Esophagus squamous epithelium (tissue), 5 donors: Measurements from ENCODE around the gene EZH2. TPM values are rescaled to one million over a fixed set of nuclear protein-coding genes. Genes with fewer than 3 reads are reported as not detected.

Experiments used
- DNase-seq: peaks from one replicate; lab custom pipeline; 2025; lab: John Stamatoyannopoulos, UW
- H3K27ac ChIP-seq, 4 donors: fragments of 200-600 bp; sonication (generic); one replicate each; pipeline ENCODE4 v1.5.1; 2016 to 2019; ENCODE audit warnings: mild to moderate bottlenecking in 1 of 4
- H3K27me3 ChIP-seq, 4 donors: fragments of 200-600 bp; sonication (generic); 1 replicate in 3 of 4; 2 replicates in 1 of 4; pipeline versions ENCODE4 v1.5.1 to v1.6.0; 2017 to 2021; ENCODE audit warnings: antibody characterized with exemption in 1 of 4
- H3K36me3 ChIP-seq, 3 donors: fragments of 200-600 bp; sonication (generic); one replicate each; pipeline ENCODE4 v1.5.1; 2016 to 2019
- H3K4me1 ChIP-seq, 3 donors: fragments of 200-600 bp; sonication (generic); one replicate each; pipeline ENCODE4 v1.5.1; 2017 to 2019
- H3K4me3 ChIP-seq, 4 donors: fragments of 200-600 bp; sonication (generic); 1 replicate in 3 of 4; 2 replicates in 1 of 4; pipeline ENCODE4 v1.5.1; 2016 to 2019; ENCODE audit warnings: mild to moderate bottlenecking in 2 of 4, moderate library complexity in 1 of 4
- H3K9me3 ChIP-seq, 3 donors: fragments of 200-600 bp; sonication (generic); one replicate each; pipeline ENCODE4 v1.5.1; 2016 to 2019
- POLR2A ChIP-seq, 4 donors: fragments of 450-650 bp; IDR thresholded peaks; one replicate each; pipeline ENCODE4 v1.6.1; 2017; ENCODE audit warnings: antibody characterized with exemption in 4 of 4, mild to moderate bottlenecking in 4 of 4, moderate library complexity in 3 of 4
- WGBS, 2 donors: methylation state at CpG; one replicate each; pipeline ENCODE4 v1.1.5; 2018; 5-methylcytosine and 5-hydroxymethylcytosine counted together
- intact Hi-C: fragments of 100-400 bp; cut with DNase I; formaldehyde crosslinking; loops from one replicate; pipeline ENCODE4 v1.15.0; 2022
- total RNA-seq, 4 donors: library from RNA; depleted of rRNA; stranded (reverse); fragments of >200 nt; gene quantifications; one replicate each; pipeline ENCODE4 v1.1.0, GENCODE V29; 2016
- TF ChIP-seq, protein P1 (sequence below), 6 experiments: fragments of 450-650 bp in 4 of 6; fragments of 200-600 bp in 2 of 6; sonication (generic) in 2 of 6; IDR thresholded peaks; one replicate each; pipeline ENCODE4 v1.5.1; 2016 to 2019; ENCODE audit warnings: antibody characterized with exemption in 6 of 6, mild to moderate bottlenecking in 4 of 6, moderate library complexity in 4 of 6
- donor health status: DM: yes; HTN: yes; CAD: no.

EZH2 gene
- total RNA-seq, 4 donors from 2014 or later: 6.2 to 22.3 (median 12.7) TPM

DNA sequence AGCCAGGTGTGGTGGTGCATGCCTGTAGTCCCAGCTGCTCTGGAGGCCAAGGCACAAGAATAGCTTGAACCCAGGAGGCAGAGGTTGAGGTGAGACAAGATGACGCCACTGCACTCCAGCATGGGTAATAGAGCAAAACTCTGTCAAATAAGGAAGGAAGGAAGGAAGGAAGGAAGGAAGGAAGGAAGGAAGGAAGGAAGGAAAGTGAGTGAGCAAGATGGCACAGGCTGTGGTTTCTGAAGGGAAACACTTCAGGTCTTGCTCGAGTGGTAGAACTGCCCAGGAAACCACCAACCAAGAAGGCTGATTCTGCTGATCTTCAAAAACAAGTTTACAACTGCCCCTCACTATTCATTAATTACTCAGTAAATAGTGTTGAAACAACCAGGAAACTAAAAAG is 45.2 kb downstream of the EZH2 start:
- Histone ChIP-seq H3K4me3 (no peak overlapping the region), H3K4me1 (peaks cover 0 to 18% (median 0%) of the 10 kb centered on the region in 3 donors), H3K27ac (no peak overlapping the region), H3K27me3 (no peaks in the 10 kb centered on the region), H3K9me3 (no peaks in the 10 kb centered on the region), H3K36me3 (peaks cover 0 to 7% (median 0%) of the 10 kb centered on the region in 3 donors)
- intact Hi-C loops: no loop called here
- 47 to 76% methylated on average over 2 of the region's 2 CpGs for WGBS, 2 donors
- DNase-seq: no peak
- no peak for TF ChIP-seq POLR2A (IDR thresholded peaks at IDR 0.05)
- TF ChIP-seq, protein P1, sequence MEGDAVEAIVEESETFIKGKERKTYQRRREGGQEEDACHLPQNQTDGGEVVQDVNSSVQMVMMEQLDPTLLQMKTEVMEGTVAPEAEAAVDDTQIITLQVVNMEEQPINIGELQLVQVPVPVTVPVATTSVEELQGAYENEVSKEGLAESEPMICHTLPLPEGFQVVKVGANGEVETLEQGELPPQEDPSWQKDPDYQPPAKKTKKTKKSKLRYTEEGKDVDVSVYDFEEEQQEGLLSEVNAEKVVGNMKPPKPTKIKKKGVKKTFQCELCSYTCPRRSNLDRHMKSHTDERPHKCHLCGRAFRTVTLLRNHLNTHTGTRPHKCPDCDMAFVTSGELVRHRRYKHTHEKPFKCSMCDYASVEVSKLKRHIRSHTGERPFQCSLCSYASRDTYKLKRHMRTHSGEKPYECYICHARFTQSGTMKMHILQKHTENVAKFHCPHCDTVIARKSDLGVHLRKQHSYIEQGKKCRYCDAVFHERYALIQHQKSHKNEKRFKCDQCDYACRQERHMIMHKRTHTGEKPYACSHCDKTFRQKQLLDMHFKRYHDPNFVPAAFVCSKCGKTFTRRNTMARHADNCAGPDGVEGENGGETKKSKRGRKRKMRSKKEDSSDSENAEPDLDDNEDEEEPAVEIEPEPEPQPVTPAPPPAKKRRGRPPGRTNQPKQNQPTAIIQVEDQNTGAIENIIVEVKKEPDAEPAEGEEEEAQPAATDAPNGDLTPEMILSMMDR (IDR thresholded peaks at IDR 0.05): no peak

DNA sequence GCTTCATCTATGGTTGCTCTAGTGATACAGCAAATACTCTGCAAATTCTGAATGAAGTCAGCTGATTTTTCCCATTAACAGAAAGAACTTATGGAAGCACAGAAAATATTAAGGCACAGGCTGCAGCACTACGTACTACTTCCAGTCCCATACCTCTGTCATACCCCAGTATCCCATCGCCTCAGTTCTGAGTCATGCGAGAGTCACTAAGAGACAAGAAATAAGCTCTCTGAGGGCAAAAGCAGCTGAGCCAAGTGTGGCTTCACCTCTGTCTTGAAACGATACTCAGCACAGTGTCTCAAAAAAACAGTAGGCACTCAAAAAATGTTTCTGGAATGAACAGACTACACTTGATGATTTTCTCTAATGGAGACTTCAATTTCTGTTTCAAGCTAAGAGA is 48.2 kb downstream of the EZH2 start:
- WGBS, 2 donors: 86 to 89% methylated on average over 4 of the region's 4 CpGs
- Histone ChIP-seq H3K36me3 (peaks cover 0 to 7% (median 0%) of the 10 kb centered on the region in 3 donors), H3K9me3 (no peaks in the 10 kb centered on the region), H3K27ac (no peak overlapping the region), H3K4me3 (no peak overlapping the region), H3K27me3 (no peaks in the 10 kb centered on the region), H3K4me1 (peaks cover 0 to 18% (median 0%) of the 10 kb centered on the region in 3 donors)
- TF ChIP-seq, protein P1 (IDR thresholded peaks at IDR 0.05): no peak
- intact Hi-C loops: no loop called here
- DNase-seq: no peak

DNA sequence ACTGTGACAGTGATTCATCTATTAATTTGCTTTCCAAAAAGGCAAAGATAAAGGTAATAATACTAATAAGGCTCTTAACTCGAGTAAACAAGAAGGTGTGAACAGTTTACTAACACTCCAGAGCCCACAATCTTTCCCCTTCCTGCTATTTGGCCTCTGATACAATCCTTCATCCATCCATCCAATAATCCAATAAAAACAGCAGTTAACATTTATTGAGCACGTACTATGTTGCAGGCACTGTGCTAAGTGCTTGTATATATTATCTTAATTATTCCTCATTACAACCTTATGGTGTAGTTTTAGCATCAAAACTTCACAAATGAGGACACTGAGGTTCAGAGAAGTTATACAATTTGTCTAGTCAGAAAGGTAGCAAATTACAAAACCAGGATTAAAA is 49.5 kb downstream of the EZH2 start:
- WGBS, 2 donors: 94 to 100% methylated on average over 2 of the region's 2 CpGs

DNA sequence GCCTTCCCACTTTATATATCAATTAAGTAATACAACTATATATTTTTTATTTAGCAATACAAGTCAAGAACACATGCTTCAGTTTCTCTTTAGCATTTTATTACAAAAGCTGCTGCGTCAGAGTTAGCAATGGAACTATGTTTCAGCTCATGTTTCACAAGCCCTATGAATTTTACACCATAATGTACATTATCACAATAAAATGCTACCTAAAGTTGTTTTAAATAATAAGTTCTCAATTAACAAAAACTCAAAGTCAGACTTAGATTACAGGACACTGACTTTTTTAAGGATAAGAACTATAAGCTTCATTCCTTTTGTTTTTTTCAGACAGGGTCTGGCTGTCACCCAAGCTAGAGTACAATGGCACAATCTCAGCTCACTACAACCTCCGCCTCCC is 52.3 kb downstream of the EZH2 start:
- Histone ChIP-seq H3K36me3 (peaks cover 0 to 34% (median 0%) of the 10 kb centered on the region in 3 donors), H3K4me3 (no peak overlapping the region), H3K27ac (no peak overlapping the region), H3K4me1 (no peaks in the 10 kb centered on the region), H3K9me3 (no peaks in the 10 kb centered on the region), H3K27me3 (no peaks in the 10 kb centered on the region)
- DNase-seq: no peak
- TF ChIP-seq POLR2A (IDR thresholded peaks at IDR 0.05): no peak
- TF ChIP-seq, protein P1 (IDR thresholded peaks at IDR 0.05): no peak
- WGBS, 2 donors: 85 to 100% methylated on average over 2 of the region's 2 CpGs
- intact Hi-C loops: no loop called here

More for the DNA sequence above, 49.5 kb downstream of the EZH2 start:
- DNase-seq: no peak
- Histone ChIP-seq H3K4me3 (no peak overlapping the region), H3K36me3 (peaks cover 0 to 7% (median 0%) of the 10 kb centered on the region in 3 donors), H3K27ac (no peak overlapping the region), H3K9me3 (no peaks in the 10 kb centered on the region), H3K4me1 (peaks cover 0 to 10% (median 0%) of the 10 kb centered on the region in 3 donors), H3K27me3 (no peaks in the 10 kb centered on the region)
- intact Hi-C loops: no loop called here
- TF ChIP-seq POLR2A (IDR thresholded peaks at IDR 0.05): no peak
- TF ChIP-seq, protein P1 (IDR thresholded peaks at IDR 0.05): no peak

DNA sequence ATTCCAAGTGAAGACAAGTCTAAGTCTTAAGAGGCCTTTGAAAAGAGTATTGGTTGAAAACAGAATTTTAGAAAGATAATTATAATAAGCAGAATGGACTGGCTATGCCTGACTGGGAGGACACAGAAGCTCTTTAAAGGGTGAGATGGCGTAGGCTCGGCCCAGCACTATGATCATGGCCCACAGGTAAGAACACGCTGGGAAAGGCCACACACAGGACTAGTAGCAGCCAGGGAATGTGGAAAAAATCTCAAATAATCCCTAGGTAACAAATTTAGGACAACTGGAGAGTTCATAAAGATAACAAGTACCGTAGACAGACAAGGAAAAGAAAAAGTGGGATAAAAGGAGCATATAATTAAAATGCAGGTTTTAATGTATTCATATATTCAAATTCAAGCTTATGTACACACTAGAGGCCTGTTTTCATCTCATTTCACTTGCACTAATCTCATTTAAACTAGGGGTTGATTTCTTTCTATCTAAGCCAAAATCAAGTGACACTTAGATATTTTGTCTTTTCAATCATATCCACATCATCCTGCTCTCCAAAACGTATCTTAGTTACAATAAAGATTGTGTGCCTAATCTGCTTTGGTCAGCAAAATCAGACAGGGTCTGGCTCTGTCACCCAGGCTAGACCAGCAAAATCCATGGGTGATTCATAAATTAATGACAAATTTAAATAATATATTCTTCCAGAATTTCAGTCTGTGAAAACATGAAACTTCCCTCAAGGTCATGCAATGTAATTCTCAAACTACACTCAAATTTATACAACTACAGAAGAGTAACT is 53.0 kb downstream of the EZH2 start:
- Histone ChIP-seq H3K4me1 (no peaks in the 10 kb centered on the region), H3K27ac (no peak overlapping the region)

More for the DNA sequence above, 53.0 kb downstream of the EZH2 start:
- no peak overlapping the region for H3K4me3 ChIP-seq
- intact Hi-C loops: no loop called here
- no peaks in the 10 kb centered on the region for H3K9me3 ChIP-seq
- 87 to 88% methylated on average over 5 of the region's 5 CpGs for WGBS, 2 donors
- TF ChIP-seq, protein P1 (IDR thresholded peaks at IDR 0.05): no peak
- TF ChIP-seq POLR2A (IDR thresholded peaks at IDR 0.05): no peak
- H3K36me3 ChIP-seq: peaks cover 0 to 38% (median 0%) of the 10 kb centered on the region in 3 donors
- DNase-seq: no peak
- H3K27me3 ChIP-seq: no peaks in the 10 kb centered on the region
